Measurements from ENCODE around the gene SYN1.

GRCh38 chrX:47611489-47611888 lies 8.2 kb downstream of the SYN1 start:
- TF ChIP-seq CTCF (IDR thresholded peaks at IDR 0.05): no peak
- TF ChIP-seq POLR2A (IDR thresholded peaks at IDR 0.05): no peak
